CD14-positive monocyte (primary cell): ENCODE results near the gene ZNF76. TPM values are rescaled to one million over a fixed set of nuclear protein-coding genes. Genes with fewer than 3 reads are reported as not detected.

ENCODE experiments used
- DNase-seq, 3 donors: peaks; one replicate each; pipeline ENCODE4 v3.0.0-alpha.2; 2011 to 2022
- H2AFZ ChIP-seq: 2 replicates; pipeline ENCODE4 v1.6.0; 2012; ENCODE audit warnings: mild to moderate bottlenecking, low read depth, low read length, inconsistent platforms; ENCODE audit not compliant: insufficient read depth, poor library complexity, severe bottlenecking
- H3K27ac ChIP-seq, 2 donors: 1 replicate in 1 of 2; 2 replicates in 1 of 2; pipeline ENCODE4 v1.5.1; 2012 to 2013; ENCODE audit warnings: low read length in 2 of 2, control low read depth in 1 of 2, inconsistent platforms in 1 of 2, low read depth in 1 of 2, mild to moderate bottlenecking in 1 of 2
- H3K27me3 ChIP-seq, 2 donors: one replicate each; pipeline versions ENCODE4 v1.6.0 to v1.6.1; 2011 to 2013; ENCODE audit warnings: low read length in 2 of 2; ENCODE audit not compliant: control insufficient read depth in 2 of 2, insufficient read depth in 2 of 2
- H3K36me3 ChIP-seq, 2 donors: replicated peaks in 1 of 2; 1 replicate in 1 of 2; 2 replicates in 1 of 2; pipeline versions ENCODE4 v1.5.1 to v1.6.1; 2012 to 2013; ENCODE audit warnings: low read length in 2 of 2, control low read depth in 1 of 2, inconsistent platforms in 1 of 2, mild to moderate bottlenecking in 1 of 2; ENCODE audit not compliant: insufficient read depth in 2 of 2, control insufficient read depth in 1 of 2
- H3K4me1 ChIP-seq, 2 donors: 1 replicate in 1 of 2; 2 replicates in 1 of 2; pipeline versions ENCODE4 v1.5.1 to v1.6.1; 2012 to 2013; ENCODE audit warnings: low read length in 2 of 2, control low read depth in 1 of 2, inconsistent platforms in 1 of 2, mild to moderate bottlenecking in 1 of 2, moderate library complexity in 1 of 2; ENCODE audit not compliant: insufficient read depth in 2 of 2, control insufficient read depth in 1 of 2
- H3K4me2 ChIP-seq: replicated peaks from 2 replicates; pipeline ENCODE3; 2012; ENCODE audit warnings: low read length, moderate library complexity, mild to moderate bottlenecking; ENCODE audit not compliant: poor library complexity, severe bottlenecking; ENCODE audit errors: extremely low read depth
- H3K4me3 ChIP-seq, 3 experiments: fragments of 200-600 bp in 1 of 3; sonication (generic) in 1 of 3; replicated peaks in 1 of 3; 1 replicate in 2 of 3; 2 replicates in 1 of 3; pipeline ENCODE4 v1.5.1; 2011 to 2013; ENCODE audit warnings: low read length in 3 of 3, mild to moderate bottlenecking in 3 of 3, control low read depth in 2 of 3, low read depth in 2 of 3, inconsistent platforms in 1 of 3, moderate library complexity in 1 of 3
- H3K79me2 ChIP-seq: 2 replicates; pipeline ENCODE4 v1.6.0; 2012; ENCODE audit warnings: mild to moderate bottlenecking, control low read depth, inconsistent platforms, low read length, moderate library complexity; ENCODE audit not compliant: insufficient read depth
- H3K9ac ChIP-seq: 2 replicates; pipeline ENCODE4 v1.6.0; 2017; ENCODE audit warnings: low read length, mild to moderate bottlenecking; ENCODE audit not compliant: insufficient read depth, poor library complexity, severe bottlenecking
- H3K9me3 ChIP-seq, 2 donors: replicated peaks in 1 of 2; 1 replicate in 1 of 2; 2 replicates in 1 of 2; pipeline versions ENCODE4 v1.5.1 to v1.6.1; 2012 to 2013; ENCODE audit warnings: low read length in 2 of 2, control low read depth in 1 of 2; ENCODE audit not compliant: control insufficient read depth in 1 of 2, insufficient read depth in 1 of 2
- H4K20me1 ChIP-seq: 2 replicates; pipeline ENCODE4 v1.6.0; 2012; ENCODE audit warnings: mild to moderate bottlenecking, low read length, control low read depth, moderate library complexity; ENCODE audit not compliant: insufficient read depth
- H3K27ac Mint-ChIP-seq, 7 donors: one replicate each; pipeline ENCODE4 v1.8.0; 2020; ENCODE audit warnings: mild to moderate bottlenecking in 7 of 7, mixed read lengths in 7 of 7, moderate library complexity in 6 of 7, inconsistent platforms in 2 of 7
- H3K27me3 Mint-ChIP-seq, 3 donors: one replicate each; pipeline ENCODE4 v1.8.0; 2021 to 2022; ENCODE audit warnings: low read depth in 3 of 3, mild to moderate bottlenecking in 3 of 3, mixed read lengths in 3 of 3, moderate library complexity in 3 of 3, inconsistent platforms in 1 of 3
- H3K36me3 Mint-ChIP-seq, 2 donors: one replicate each; pipeline ENCODE4 v1.8.0; 2020; ENCODE audit warnings: mixed read lengths in 2 of 2, inconsistent platforms in 1 of 2, mild to moderate bottlenecking in 1 of 2
- H3K4me1 Mint-ChIP-seq: one replicate; pipeline ENCODE4 v1.8.0; 2020; ENCODE audit warnings: mild to moderate bottlenecking, mixed read lengths
- H3K4me3 Mint-ChIP-seq, 2 donors: one replicate each; pipeline ENCODE4 v1.8.0; 2020; ENCODE audit warnings: mild to moderate bottlenecking in 2 of 2, mixed read lengths in 2 of 2, moderate library complexity in 1 of 2
- H3K9me3 Mint-ChIP-seq, 7 donors: one replicate each; pipeline ENCODE4 v1.8.0; 2020 to 2022; ENCODE audit warnings: mixed read lengths in 7 of 7, mild to moderate bottlenecking in 6 of 7, moderate library complexity in 6 of 7, inconsistent platforms in 2 of 7
- CTCF ChIP-seq: fragments of 200-600 bp; IDR thresholded peaks from one replicate; pipeline ENCODE4 v1.8.0; 2022; ENCODE audit warnings: antibody characterized with exemption, mild to moderate bottlenecking
- WGBS: methylation state at CpG from one replicate; pipeline ENCODE4 v1.1.5; 2013; ENCODE audit warnings: missing lambda C conversion rate; ENCODE audit not compliant: insufficient coverage; 5-methylcytosine and 5-hydroxymethylcytosine counted together
- intact Hi-C, 2 donors: fragments of 100-400 bp; cut with micrococcal nuclease; formaldehyde crosslinking; loops; one replicate each; pipeline versions ENCODE4 v1.15.0 to v1.15.1; 2023
- polyA plus RNA-seq, 3 donors: library from polyadenylated mRNA; depleted of rRNA in 1 of 3; unstranded in 2 of 3; stranded (reverse) in 1 of 3; fragments of 300-500 nt in 2 of 3; fragments of >200 nt in 1 of 3; fragmentation: Illumina TruSeq in 2 of 3; gene quantifications; 1 replicate in 2 of 3; 2 replicates in 1 of 3; pipeline ENCODE4 v1.2.3, GENCODE V29; 2012 to 2021

ZNF76 gene
- polyA plus RNA-seq, 3 donors: 6.8 to 49.7 (median 9.6) TPM

GRCh38 chr6:35264550-35265274 is 5.2 kb downstream of the ZNF76 start:
- H3K27me3 Mint-ChIP-seq: no peaks in the 10 kb centered on the region
- TF ChIP-seq CTCF: no peak
- H3K36me3 Mint-ChIP-seq: peaks cover 3 to 18% of the 10 kb centered on the region in 2 donors
- no peak overlapping the region for H3K27ac Mint-ChIP-seq
- H3K9me3 ChIP-seq: no peaks in the 10 kb centered on the region
- no peaks in the 10 kb centered on the region for H4K20me1 ChIP-seq
- no peak overlapping the region for H3K27ac ChIP-seq
- H3K4me1 ChIP-seq: peaks cover 21 to 23% of the 10 kb centered on the region in 2 donors
- DNase-seq: no peak
- H3K27me3 ChIP-seq: no peaks in the 10 kb centered on the region
- peaks cover 36% of the 10 kb centered on the region for H3K4me1 Mint-ChIP-seq
- H3K4me2 ChIP-seq: no peak overlapping the region
- intact Hi-C loops: no loop called here
- H3K9ac ChIP-seq: no peak overlapping the region
- H3K4me3 ChIP-seq: no peak overlapping the region
- H3K79me2 ChIP-seq: peaks cover 40% of the 10 kb centered on the region
- H2AFZ ChIP-seq: no peak overlapping the region
- peaks cover 0 to 3% of the 10 kb centered on the region in 2 donors for H3K36me3 ChIP-seq
- H3K4me3 Mint-ChIP-seq: no peak overlapping the region
- H3K9me3 Mint-ChIP-seq: no peaks in the 10 kb centered on the region

GRCh38 chr6:35265523-35265922 is 6.0 kb downstream of the ZNF76 start:
- Mint-ChIP-seq H3K4me3 (no peak overlapping the region), H3K9me3 (no peaks in the 10 kb centered on the region), H3K27ac (peak overlapping the region in 1 of 7 donors; percentile 10), H3K27me3 (no peaks in the 10 kb centered on the region), H3K36me3 (peaks cover 6 to 18% of the 10 kb centered on the region in 2 donors), H3K4me1 (peaks cover 30% of the 10 kb centered on the region)
- H4K20me1 ChIP-seq: no peaks in the 10 kb centered on the region
- H3K9ac ChIP-seq: no peak overlapping the region
- no peak for DNase-seq
- no peak overlapping the region for H3K4me2 ChIP-seq
- intact Hi-C loops: no loop called here
- no peak overlapping the region for H3K27ac ChIP-seq
- peaks cover 15% of the 10 kb centered on the region in 2 donors for H3K4me1 ChIP-seq
- no peak overlapping the region for H2AFZ ChIP-seq
- peaks cover 0 to 3% of the 10 kb centered on the region in 2 donors for H3K36me3 ChIP-seq
- no peaks in the 10 kb centered on the region for H3K27me3 ChIP-seq
- H3K9me3 ChIP-seq: no peaks in the 10 kb centered on the region
- H3K79me2 ChIP-seq: peaks cover 33% of the 10 kb centered on the region
- WGBS: 96% methylated on average over 2 of the region's 2 CpGs
- no peak for TF ChIP-seq CTCF
- H3K4me3 ChIP-seq: no peak overlapping the region
